ENCODE data around the gene H2BK1. TPM values are rescaled to one million over a fixed set of nuclear protein-coding genes. Genes with fewer than 3 reads are reported as not detected.

Gene H2BK1
- polyA plus RNA-seq, 1 donor from 2014 or later, result not detected

- H3K27ac Mint-ChIP-seq, result no peak overlapping the region
- H3K36me3 Mint-ChIP-seq, result peaks cover 3% of the 10 kb centered on the region
- no peaks in the 10 kb centered on the region for H3K9me3 Mint-ChIP-seq
- peaks cover 21% of the 10 kb centered on the region for H3K27me3 Mint-ChIP-seq
- H3K4me1 Mint-ChIP-seq, result peaks cover 0 to 7% (median 0%) of the 10 kb centered on the region in 3 donors
- no peak overlapping the region for H3K4me3 Mint-ChIP-seq
Measured at GRCh38 chr7:151207804-151208203, 2.5 kb downstream of the H2BK1 start.

- Mint-ChIP-seq H3K4me3 (no peak overlapping the region), H3K27ac (no peak overlapping the region), H3K36me3 (peaks cover 2% of the 10 kb centered on the region), H3K27me3 (peaks cover 22% of the 10 kb centered on the region), H3K9me3 (no peaks in the 10 kb centered on the region), H3K4me1 (peaks cover 0 to 7% (median 0%) of the 10 kb centered on the region in 3 donors)
Measured at GRCh38 chr7:151207315-151207714, 3.0 kb downstream of the H2BK1 start.

- Mint-ChIP-seq H3K36me3 (peaks cover 1% of the 10 kb centered on the region), H3K4me3 (no peak overlapping the region), H3K27me3 (peaks cover 24% of the 10 kb centered on the region), H3K27ac (no peak overlapping the region), H3K9me3 (no peaks in the 10 kb centered on the region), H3K4me1 (peaks cover 0 to 7% (median 0%) of the 10 kb centered on the region in 3 donors)
Measured at GRCh38 chr7:151206914-151207313, 3.4 kb downstream of the H2BK1 start.

GRCh38 chr7:151205730-151206129 is 4.6 kb downstream of the H2BK1 start:
- Mint-ChIP-seq H3K27me3 (peaks cover 28% of the 10 kb centered on the region), H3K9me3 (no peaks in the 10 kb centered on the region), H3K4me3 (no peak overlapping the region)

GRCh38 chr7:151204383-151205032 is 5.8 kb downstream of the H2BK1 start:
- Mint-ChIP-seq H3K27ac (no peak overlapping the region), H3K4me3 (peak overlapping the region in 1 of 4 donors; percentile 25), H3K36me3 (peaks cover 4% of the 10 kb centered on the region), H3K4me1 (peaks cover 0 to 7% (median 0%) of the 10 kb centered on the region in 3 donors), H3K9me3 (no peaks in the 10 kb centered on the region), H3K27me3 (peaks cover 28% of the 10 kb centered on the region)

More at GRCh38 chr7:151205730-151206129, 4.6 kb downstream of the H2BK1 start:
- Mint-ChIP-seq H3K36me3 (peaks cover 5% of the 10 kb centered on the region), H3K27ac (no peak overlapping the region), H3K4me1 (peaks cover 0 to 7% (median 0%) of the 10 kb centered on the region in 3 donors)

GRCh38 chr7:151202836-151203235 is 7.5 kb downstream of the H2BK1 start:
- H3K4me1 Mint-ChIP-seq, result peaks cover 0 to 7% (median 0%) of the 10 kb centered on the region in 3 donors
- H3K27ac Mint-ChIP-seq, result no peak overlapping the region
- no peaks in the 10 kb centered on the region for H3K9me3 Mint-ChIP-seq
- peaks cover 29% of the 10 kb centered on the region for H3K27me3 Mint-ChIP-seq
- peaks cover 4% of the 10 kb centered on the region for H3K36me3 Mint-ChIP-seq
- no peak overlapping the region for H3K4me3 Mint-ChIP-seq

- peaks cover 0 to 1% (median 0%) of the 10 kb centered on the region in 3 donors for H3K4me1 Mint-ChIP-seq
- peaks cover 29% of the 10 kb centered on the region for H3K27me3 Mint-ChIP-seq
- no peak overlapping the region for H3K27ac Mint-ChIP-seq
- no peak overlapping the region for H3K4me3 Mint-ChIP-seq
- peaks cover 4% of the 10 kb centered on the region for H3K36me3 Mint-ChIP-seq
- no peaks in the 10 kb centered on the region for H3K9me3 Mint-ChIP-seq
Measured at GRCh38 chr7:151201751-151202150, 8.5 kb downstream of the H2BK1 start.

GRCh38 chr7:151201344-151201743 is 8.9 kb downstream of the H2BK1 start:
- Mint-ChIP-seq H3K9me3 (no peaks in the 10 kb centered on the region), H3K4me3 (no peak overlapping the region), H3K36me3 (peaks cover 4% of the 10 kb centered on the region), H3K27me3 (peaks cover 29% of the 10 kb centered on the region), H3K4me1 (no peaks in the 10 kb centered on the region), H3K27ac (no peak overlapping the region)

GRCh38 chr7:151198945-151199848 is 11.1 kb downstream of the H2BK1 start:
- Mint-ChIP-seq H3K9me3 (no peaks in the 10 kb centered on the region), H3K4me1 (no peaks in the 10 kb centered on the region), H3K27me3 (peaks cover 21% of the 10 kb centered on the region), H3K27ac (no peak overlapping the region), H3K4me3 (no peak overlapping the region), H3K36me3 (peaks cover 4% of the 10 kb centered on the region)

GRCh38 chr7:151197932-151198331 is 12.4 kb downstream of the H2BK1 start:
- Mint-ChIP-seq H3K27me3 (peaks cover 17% of the 10 kb centered on the region), H3K4me3 (no peak overlapping the region), H3K9me3 (no peaks in the 10 kb centered on the region), H3K27ac (no peak overlapping the region), H3K4me1 (no peaks in the 10 kb centered on the region), H3K36me3 (peaks cover 4% of the 10 kb centered on the region)

- Mint-ChIP-seq H3K27ac (no peak overlapping the region), H3K27me3 (peaks cover 10% of the 10 kb centered on the region), H3K4me3 (no peak overlapping the region), H3K9me3 (no peaks in the 10 kb centered on the region), H3K36me3 (no peaks in the 10 kb centered on the region), H3K4me1 (no peaks in the 10 kb centered on the region)
Measured at GRCh38 chr7:151195616-151196450, 14.5 kb downstream of the H2BK1 start.

- Mint-ChIP-seq H3K36me3 (no peaks in the 10 kb centered on the region), H3K9me3 (peaks cover 0 to 2% (median 0%) of the 10 kb centered on the region in 3 donors), H3K4me3 (no peak overlapping the region), H3K27me3 (peaks cover 12% of the 10 kb centered on the region), H3K27ac (no peak overlapping the region), H3K4me1 (no peaks in the 10 kb centered on the region)
Measured at GRCh38 chr7:151194188-151194587, 16.1 kb downstream of the H2BK1 start.

- peak overlapping the region in 1 of 4 donors; percentile 36 for H3K4me3 Mint-ChIP-seq
- no peaks in the 10 kb centered on the region for H3K36me3 Mint-ChIP-seq
- no peak overlapping the region for H3K27ac Mint-ChIP-seq
- peaks cover 0 to 2% (median 0%) of the 10 kb centered on the region in 3 donors for H3K4me1 Mint-ChIP-seq
- H3K9me3 Mint-ChIP-seq, result peaks cover 0 to 2% (median 0%) of the 10 kb centered on the region in 3 donors
- H3K27me3 Mint-ChIP-seq, result peaks cover 11% of the 10 kb centered on the region
Measured at GRCh38 chr7:151193203-151193978, 16.9 kb downstream of the H2BK1 start.

GRCh38 chr7:151192002-151192539 is 18.2 kb downstream of the H2BK1 start:
- H3K9me3 Mint-ChIP-seq, result peaks cover 0 to 2% (median 0%) of the 10 kb centered on the region in 3 donors
- H3K27me3 Mint-ChIP-seq, result peaks cover 11% of the 10 kb centered on the region
- peaks cover 0 to 6% (median 0%) of the 10 kb centered on the region in 3 donors for H3K4me1 Mint-ChIP-seq
- H3K4me3 Mint-ChIP-seq, result no peak overlapping the region
- H3K27ac Mint-ChIP-seq, result no peak overlapping the region
- H3K36me3 Mint-ChIP-seq, result no peaks in the 10 kb centered on the region

Data from IgD-negative memory B cell (primary cell).